ENCODE data around the gene GRB2.
"Not testable (repeated sequence)": the region's sequence is repeated elsewhere in the genome, so short reads cannot be mapped to it uniquely, and the experiment has no call there.

The GRB2 gene

DNA sequence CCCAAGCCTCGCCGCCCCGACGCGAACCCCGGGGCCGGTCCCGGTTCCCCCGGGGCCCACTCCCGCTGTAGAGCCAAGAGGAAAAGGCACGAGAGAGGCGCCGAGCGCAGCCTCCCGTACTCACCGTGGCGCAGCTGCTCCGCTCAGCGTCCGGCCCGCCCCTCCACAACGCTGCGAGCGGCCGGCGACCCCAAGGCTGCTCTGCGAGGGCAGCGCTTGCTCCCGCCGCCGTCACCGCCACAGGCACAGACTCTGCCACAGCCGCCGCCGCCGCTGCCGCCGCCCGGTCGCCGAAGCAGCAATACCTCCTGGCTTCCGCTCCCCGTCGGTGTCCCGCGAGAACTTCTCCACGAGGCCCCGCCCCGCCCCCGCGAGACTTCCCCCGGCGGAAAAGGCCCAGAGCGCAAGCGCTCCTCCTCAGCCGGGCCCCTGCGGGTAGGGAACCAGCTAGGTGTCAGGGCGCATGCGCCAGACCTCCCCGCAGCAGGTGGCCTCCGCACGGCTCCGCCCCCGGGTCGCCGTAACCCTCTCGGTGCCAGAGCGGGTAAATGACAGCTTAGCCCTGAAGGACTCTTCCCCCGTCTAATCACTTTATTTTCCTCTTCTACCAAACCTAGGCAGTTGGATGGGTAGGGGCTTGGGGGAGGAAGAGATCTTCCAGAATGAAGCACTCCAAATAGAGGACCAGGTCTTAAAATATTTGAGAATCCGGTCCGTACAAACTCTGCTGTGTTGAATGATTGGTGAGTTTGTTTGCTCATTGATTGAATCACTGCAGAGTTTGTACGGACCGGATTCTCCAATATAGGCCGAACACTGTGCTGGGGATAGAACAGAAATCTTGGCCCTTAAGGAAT, at the start of gene GRB2:
TSS of gene GRB2 (minus strand) at position 314 of the 857 bp plus-strand sequence. CDS start 12,050 bp downstream, outside the sequence.
- peak; percentile 98 to 100 (median 99) for DNase-seq

DNA sequence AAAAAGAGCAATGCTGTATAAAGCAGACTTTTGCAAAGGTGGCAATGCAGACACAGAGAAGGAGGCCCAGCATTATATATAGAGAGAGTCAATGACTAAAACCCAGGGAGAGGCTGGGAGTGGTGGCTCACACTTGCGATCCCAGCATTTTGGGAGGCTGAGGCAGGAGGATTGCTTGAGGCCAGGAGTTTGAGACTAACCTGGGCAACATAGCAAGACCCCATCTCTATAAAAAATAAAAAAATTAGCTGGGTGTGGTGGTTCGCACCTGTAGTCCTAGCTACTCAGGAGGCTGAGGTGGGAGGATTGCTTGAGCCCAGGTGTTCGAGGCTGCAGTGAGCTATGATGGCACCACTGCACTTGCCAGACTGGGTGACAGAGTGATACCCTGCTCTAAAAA, 49.2 kb upstream of the GRB2 start:
- DNase-seq: not testable (repeated sequence)

DNA sequence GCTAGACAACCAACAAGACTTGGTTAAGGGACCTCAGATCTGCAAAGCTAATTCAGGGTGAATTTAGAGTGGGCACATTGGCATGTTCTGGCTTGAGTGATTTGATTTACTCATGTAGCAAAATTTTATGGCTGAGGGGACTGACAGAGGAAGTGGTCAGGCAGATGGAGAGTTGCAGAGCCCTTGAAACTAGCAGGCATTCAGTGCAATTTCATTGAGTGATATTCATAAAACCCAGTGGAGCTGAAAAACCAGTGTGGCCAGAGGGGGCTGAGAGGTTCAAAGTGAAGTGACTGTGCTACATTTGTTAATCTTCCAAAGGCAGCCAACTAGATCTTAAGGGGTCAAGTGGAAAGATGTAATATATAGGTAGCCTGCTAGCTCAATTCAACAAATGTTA, 48.7 kb upstream of the GRB2 start:
- no peak for DNase-seq

DNA sequence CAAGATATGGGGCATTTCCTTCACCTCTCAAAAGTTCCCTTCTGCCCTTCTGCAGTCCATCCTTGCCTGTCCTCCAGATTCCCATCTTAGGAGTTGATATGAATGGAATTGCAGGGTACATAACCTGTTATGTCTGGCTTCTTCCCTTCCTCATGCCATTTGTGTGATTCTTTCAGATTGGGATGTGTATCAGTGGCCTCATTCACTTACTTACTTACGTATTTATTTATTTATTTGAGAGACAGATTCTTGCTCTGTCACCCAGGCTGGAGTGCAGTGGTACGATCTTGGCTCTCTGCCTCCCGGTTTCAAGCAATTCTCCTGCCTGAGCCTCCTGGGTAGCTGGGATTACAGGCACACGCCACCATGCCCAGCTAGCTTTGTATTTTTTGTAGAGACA, 44.8 kb upstream of the GRB2 start:
- no peak for DNase-seq

- DNase-seq: no peak
Measured at GRCh38 chr17:75447951-75448856, 42.7 kb upstream of the GRB2 start.

- not testable (repeated sequence) for DNase-seq
Measured at GRCh38 chr17:75445896-75446295, 40.4 kb upstream of the GRB2 start.

- DNase-seq: no peak
Measured at GRCh38 chr17:75445296-75445695, 39.8 kb upstream of the GRB2 start.

DNA sequence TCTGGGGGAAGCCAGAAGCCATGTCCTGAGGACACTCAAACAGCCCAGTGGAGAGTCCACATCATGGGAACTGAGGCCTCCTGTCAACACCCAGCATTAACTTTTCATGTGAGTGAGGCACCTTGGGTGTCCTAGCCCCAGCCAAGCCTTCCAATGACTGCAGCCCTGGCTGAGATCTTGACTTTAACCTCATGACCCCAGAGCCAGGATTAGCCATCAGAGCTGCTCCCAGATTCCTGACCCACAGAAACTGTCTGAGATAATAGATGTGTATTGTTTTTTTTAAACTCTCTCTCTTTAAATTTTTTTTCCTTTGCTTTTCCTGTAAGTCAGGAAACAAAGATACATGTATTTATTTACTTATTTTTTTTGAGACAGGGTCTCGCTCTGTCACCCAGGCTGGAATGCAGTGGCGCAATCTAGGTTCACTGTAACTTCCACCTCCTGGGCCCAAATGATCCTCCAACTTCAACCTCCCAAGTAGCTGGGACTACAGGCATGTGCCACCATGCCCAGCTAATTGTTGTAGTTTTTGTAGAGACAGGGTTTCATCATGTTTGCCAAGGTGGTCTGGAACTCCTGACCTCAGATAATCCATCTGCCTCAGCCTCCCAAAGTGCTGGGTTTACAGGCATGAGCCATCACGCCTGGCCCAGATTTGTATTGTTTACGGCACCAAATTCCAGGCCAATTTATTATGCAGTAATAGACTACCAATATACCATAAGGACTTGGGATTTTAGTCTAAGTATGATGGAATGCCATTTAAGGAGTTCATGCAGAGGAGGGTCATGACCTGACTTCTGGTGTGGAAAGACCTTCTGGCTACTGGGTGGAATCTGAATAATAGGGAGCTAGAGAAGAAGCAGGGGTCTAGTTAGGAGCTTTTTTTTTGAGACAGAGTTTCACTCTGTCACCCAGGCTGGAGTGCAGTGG, 37.0 kb upstream of the GRB2 start:
- DNase-seq: no peak

DNA sequence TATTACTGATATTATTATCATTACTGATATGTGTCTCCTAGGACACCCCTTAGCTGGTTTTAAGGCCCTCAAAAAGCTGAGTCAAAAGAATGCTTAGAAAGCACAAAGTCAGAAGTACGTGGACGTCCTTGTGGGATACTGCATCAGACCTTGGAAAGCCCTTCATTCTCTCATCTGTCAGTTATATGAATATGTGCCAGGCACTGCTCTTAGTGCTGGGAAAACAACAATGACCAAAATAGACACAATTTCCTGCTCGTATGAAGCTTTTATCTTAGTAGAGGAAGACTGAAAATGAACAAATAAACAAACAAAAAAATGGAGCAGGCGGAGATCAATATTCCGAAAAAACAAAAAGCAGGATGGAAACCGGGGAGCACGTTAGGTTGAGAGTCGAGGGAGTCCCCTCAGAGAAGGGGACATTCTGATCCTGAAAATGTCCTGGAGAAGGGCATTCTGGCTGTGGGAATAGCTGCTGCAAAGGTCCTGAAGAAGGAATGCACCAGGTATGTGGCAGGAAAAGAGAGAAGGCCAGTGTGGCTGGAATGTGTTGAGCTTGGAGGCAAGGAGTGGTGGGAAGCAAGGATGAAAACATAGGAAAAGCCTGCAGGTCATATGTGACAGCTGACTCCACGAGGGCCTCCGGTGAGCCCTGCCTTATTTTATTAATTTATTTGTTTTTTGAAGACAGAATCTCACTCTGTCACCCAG, 35.4 kb upstream of the GRB2 start:
- DNase-seq: no peak

DNA sequence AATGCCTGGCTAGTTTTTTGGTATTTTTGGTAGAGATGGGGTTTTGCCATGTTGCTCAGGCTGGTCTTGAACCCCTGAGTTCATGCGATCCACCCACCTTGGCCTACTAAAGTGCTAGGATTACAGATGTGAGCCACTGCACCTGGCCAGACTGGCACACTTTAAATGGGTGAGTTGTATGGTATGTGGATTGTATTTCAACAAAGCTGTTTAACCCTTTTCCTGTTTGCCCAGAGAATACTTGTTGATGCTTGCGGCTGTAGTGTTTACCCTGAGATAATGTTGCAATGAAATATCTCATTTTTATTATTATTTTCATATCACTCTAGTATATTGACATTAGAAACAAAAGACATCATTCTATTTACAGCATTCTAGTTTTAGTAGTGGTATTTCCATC, 33.8 kb upstream of the GRB2 start:
- no peak for DNase-seq

GRCh38 chr17:75437404-75437803, 31.9 kb upstream of the GRB2 start:
- not testable (repeated sequence) for DNase-seq

GRCh38 chr17:75434433-75434832, 29.0 kb upstream of the GRB2 start:
- DNase-seq: not testable (repeated sequence)

GRCh38 chr17:75433218-75433783, 27.8 kb upstream of the GRB2 start:
- DNase-seq: no peak

DNA sequence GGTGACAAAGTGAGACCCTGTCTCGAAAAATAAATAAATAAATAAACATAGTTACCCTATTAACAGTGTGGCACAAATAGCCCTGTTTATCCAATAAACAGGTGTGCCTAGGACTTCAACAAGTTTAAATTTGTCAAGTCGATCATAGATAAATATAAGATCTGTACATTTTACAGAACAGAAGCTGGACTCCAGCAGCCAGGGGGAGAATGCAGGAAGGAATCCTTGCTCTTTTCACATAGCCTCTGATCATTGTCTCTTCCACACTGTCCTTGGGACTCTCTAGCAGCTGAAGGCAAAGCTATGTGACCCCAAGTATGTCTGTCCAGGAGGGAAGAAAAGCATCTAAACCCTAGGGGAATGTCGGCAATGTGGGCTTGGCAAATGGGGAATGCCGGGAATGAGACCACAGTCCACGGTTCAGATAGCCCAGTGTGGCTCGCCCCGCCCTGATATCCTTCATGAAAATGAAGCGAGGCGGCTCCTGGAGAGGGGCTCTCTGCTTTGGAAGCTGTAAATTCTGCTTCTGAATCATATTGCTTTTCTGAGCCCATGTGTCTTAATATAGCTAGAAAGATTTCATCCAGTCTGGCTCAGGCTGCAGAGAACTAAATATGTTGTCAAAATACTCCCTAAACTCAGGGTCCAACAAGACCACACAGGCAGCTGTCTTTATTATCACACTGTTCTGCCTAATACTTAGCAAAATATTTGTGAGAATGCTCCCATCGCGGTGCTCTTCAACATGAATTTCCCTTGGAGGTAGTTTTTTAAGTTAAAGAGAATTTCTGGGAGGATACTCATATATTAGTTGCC, 24.9 kb upstream of the GRB2 start:
- no peak for DNase-seq

DNA sequence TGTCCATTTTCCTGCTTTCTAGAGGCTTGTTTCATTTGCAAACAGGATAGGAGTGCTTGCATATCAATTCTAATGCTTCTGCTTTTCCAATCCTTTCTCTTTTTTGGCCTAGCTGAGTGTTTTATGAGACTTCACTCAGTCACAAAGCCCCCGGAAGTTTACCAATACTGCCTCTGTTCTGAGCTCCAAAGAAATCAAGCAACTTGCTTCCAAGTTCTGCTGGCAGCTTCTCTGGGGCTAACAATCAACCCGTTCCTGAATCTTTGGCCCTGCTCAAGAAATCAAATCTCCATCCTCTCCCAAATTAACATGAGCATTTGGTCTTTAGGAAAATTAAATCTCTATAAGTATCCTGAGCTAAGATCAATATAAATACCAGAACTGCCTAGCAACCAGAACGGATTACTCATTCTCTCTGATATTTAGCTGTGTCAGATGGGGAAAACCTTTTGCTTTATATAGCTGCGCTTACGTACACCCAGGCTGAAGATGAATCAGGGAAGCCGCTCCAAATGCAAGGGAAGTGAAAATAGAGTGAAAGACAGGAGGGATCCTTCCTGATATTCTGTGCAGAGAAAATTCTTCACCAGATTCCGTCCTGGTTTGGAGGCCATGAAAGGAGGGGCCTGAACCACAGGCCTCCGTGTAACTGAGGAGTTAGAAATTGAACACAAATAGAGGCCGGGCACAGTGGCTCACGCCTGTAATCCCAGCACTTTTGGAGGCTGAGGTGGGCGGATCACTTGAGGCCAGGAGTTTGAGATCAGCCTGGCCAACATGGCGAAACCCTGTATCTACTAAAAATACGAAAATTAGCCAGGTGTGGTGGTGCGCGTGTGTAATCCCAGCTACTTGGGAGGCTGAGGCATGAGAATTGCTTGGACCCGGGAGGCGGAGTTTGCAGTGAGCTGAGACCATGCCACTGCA, 23.3 kb upstream of the GRB2 start:
- DNase-seq: no peak

- no peak for DNase-seq
Measured at GRCh38 chr17:75418531-75418930, 13.1 kb upstream of the GRB2 start.

- DNase-seq: no peak
Measured at GRCh38 chr17:75417054-75417580, 11.6 kb upstream of the GRB2 start.

DNA sequence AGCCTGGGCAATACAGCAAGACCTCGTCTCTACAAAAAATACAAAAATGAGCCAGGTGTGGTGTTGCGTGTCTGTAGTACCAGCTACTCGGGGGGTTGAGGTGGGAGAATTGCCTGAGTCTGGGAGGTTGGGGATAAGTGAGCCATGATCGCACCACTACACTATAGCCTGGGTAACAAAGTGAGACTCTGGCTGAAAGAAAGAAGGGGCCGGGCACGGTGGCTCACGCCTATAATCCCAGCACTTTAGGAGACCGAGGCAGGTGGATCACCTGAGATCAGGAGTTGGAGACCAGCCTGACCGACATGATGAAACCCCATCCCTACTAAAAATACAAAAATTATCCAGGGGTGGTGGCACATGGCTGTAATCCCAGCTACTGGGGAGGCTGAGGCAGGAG, 10.5 kb upstream of the GRB2 start:
- DNase-seq: no peak

GRCh38 chr17:75414488-75414887, 9.0 kb upstream of the GRB2 start:
- no peak for DNase-seq
